CD8-positive, alpha-beta memory T cell (primary cell): ENCODE measurements around the gene DHPS. TPM values are rescaled to one million over a fixed set of nuclear protein-coding genes. Genes with fewer than 3 reads are reported as not detected.

Experiments
- CTCF ChIA-PET: fragments of 350-600 bp; sonication (Branson Sonifier 250); formaldehyde crosslinking; loops from one replicate; lab custom pipeline; 2021; ENCODE audit warnings: antibody characterized with exemption; lab: Charles Lee
- POLR2A ChIA-PET: fragments of 350-600 bp; sonication (Branson Sonifier 250); formaldehyde crosslinking; loops from one replicate; lab custom pipeline; 2021; ENCODE audit warnings: antibody characterized with exemption; lab: Charles Lee
- DNase-seq, 5 donors: peaks; one replicate each; pipeline versions ENCODE4 v3.0.0 to v3.0.0-alpha.2; 2020 to 2022; ENCODE audit warnings: mixed read lengths in 1 of 5
- H3K27ac ChIP-seq: one replicate; pipeline ENCODE4 v1.7.0; 2013; ENCODE audit warnings: low read depth, mild to moderate bottlenecking, low read length, moderate library complexity
- H3K27me3 ChIP-seq: 2 replicates; pipeline ENCODE4 v1.7.0; 2013; ENCODE audit warnings: low read length, mild to moderate bottlenecking; ENCODE audit not compliant: insufficient read depth, poor library complexity, severe bottlenecking
- H3K36me3 ChIP-seq: 2 replicates; pipeline ENCODE4 v1.7.0; 2013; ENCODE audit warnings: mild to moderate bottlenecking, low read length, moderate library complexity; ENCODE audit not compliant: insufficient read depth
- H3K4me1 ChIP-seq: 2 replicates; pipeline ENCODE4 v1.7.0; 2013; ENCODE audit warnings: mild to moderate bottlenecking, low read length, moderate library complexity; ENCODE audit not compliant: insufficient read depth
- H3K4me3 ChIP-seq: 2 replicates; pipeline ENCODE4 v1.7.0; 2013; ENCODE audit warnings: mild to moderate bottlenecking, low read length
- H3K9me3 ChIP-seq: 2 replicates; pipeline ENCODE4 v1.7.0; 2013; ENCODE audit warnings: mild to moderate bottlenecking, low read length
- H3K27ac Mint-ChIP-seq, 8 donors: one replicate each; pipeline ENCODE4 v1.8.0; 2020 to 2021; ENCODE audit warnings: mixed read lengths in 8 of 8, mild to moderate bottlenecking in 6 of 8, inconsistent platforms in 3 of 8, moderate library complexity in 3 of 8
- H3K27me3 Mint-ChIP-seq, 2 donors: one replicate each; pipeline ENCODE4 v1.8.0; 2020 to 2021; ENCODE audit warnings: mixed read lengths in 2 of 2, mild to moderate bottlenecking in 1 of 2, moderate library complexity in 1 of 2
- H3K36me3 Mint-ChIP-seq, 3 donors: one replicate each; pipeline ENCODE4 v1.8.0; 2020 to 2021; ENCODE audit warnings: mixed read lengths in 3 of 3, inconsistent platforms in 1 of 3, mild to moderate bottlenecking in 1 of 3
- H3K4me1 Mint-ChIP-seq, 3 donors: one replicate each; pipeline ENCODE4 v1.8.0; 2020 to 2021; ENCODE audit warnings: mixed read lengths in 3 of 3, inconsistent platforms in 1 of 3, mild to moderate bottlenecking in 1 of 3
- H3K4me3 Mint-ChIP-seq, 7 donors: one replicate each; pipeline ENCODE4 v1.8.0; 2020 to 2021; ENCODE audit warnings: mixed read lengths in 7 of 7, mild to moderate bottlenecking in 6 of 7, moderate library complexity in 4 of 7, inconsistent platforms in 2 of 7
- H3K9me3 Mint-ChIP-seq, 5 donors: one replicate each; pipeline ENCODE4 v1.8.0; 2020 to 2022; ENCODE audit warnings: mixed read lengths in 5 of 5, mild to moderate bottlenecking in 3 of 5, moderate library complexity in 2 of 5, inconsistent platforms in 1 of 5
- polyA plus RNA-seq: library from polyadenylated mRNA; unstranded; fragments of 300-500 nt; fragmentation: Illumina TruSeq; gene quantifications from one replicate; pipeline ENCODE4 v1.2.3, GENCODE V29; 2021
- total RNA-seq, 2 experiments: library from RNA; stranded (reverse); gene quantifications; one replicate each; pipeline ENCODE4 v1.2.3, GENCODE V29; 2021

DHPS gene
- total and polyA plus RNA-seq, 3 experiments from 2014 or later: 91.8 to 116 (median 113) TPM

- H3K9me3 Mint-ChIP-seq: no peaks in the 10 kb centered on the region
- POLR2A ChIA-PET: interaction anchor here (1.0 to 2.4 kb wide), 3 partner anchors 14 to 39 kb away, joined by 4 to 9 read pairs (median 9); partner anchors contain the start of genes DHPS and TRIR
- peaks cover 10 to 15% (median 12%) of the 10 kb centered on the region in 3 donors for H3K4me1 Mint-ChIP-seq
- H3K27me3 Mint-ChIP-seq: peaks cover 0 to 3% of the 10 kb centered on the region in 2 donors
- Histone ChIP-seq H3K27ac (no peak overlapping the region), H3K27me3 (no peaks in the 10 kb centered on the region), H3K36me3 (no peaks in the 10 kb centered on the region), H3K4me3 (peak overlapping the region; percentile 58), H3K4me1 (peaks cover 12% of the 10 kb centered on the region), H3K9me3 (no peaks in the 10 kb centered on the region)
- DNase-seq: no peak
- CTCF ChIA-PET: interaction anchor here (1.1 to 1.6 kb wide), 2 partner anchors 10 to 14 kb away, joined by 3 to 5 read pairs; partner anchors contain the start of gene DHPS
- peak overlapping the region in 5 of 8 donors; percentile 60 to 85 (median 71) for H3K27ac Mint-ChIP-seq
- H3K4me3 Mint-ChIP-seq: peak overlapping the region; percentile 64 to 98 (median 79)
- H3K36me3 Mint-ChIP-seq: peaks cover 0 to 10% (median 0%) of the 10 kb centered on the region in 3 donors
Observed at GRCh38 chr19:12695514-12695913, 13.8 kb upstream of the DHPS start.

- H3K27ac ChIP-seq: no peak overlapping the region
- CTCF ChIA-PET: interaction anchor here (1.1 to 1.6 kb wide), 2 partner anchors 9 to 13 kb away, joined by 3 to 5 read pairs; partner anchors contain the start of gene DHPS
- Mint-ChIP-seq H3K4me3 (peak overlapping the region in 6 of 7 donors; percentile 14 to 82 (median 46)), H3K4me1 (peaks cover 10 to 15% (median 12%) of the 10 kb centered on the region in 3 donors), H3K36me3 (peaks cover 0 to 8% (median 0%) of the 10 kb centered on the region in 3 donors), H3K27ac (peak overlapping the region in 1 of 8 donors; percentile 17), H3K9me3 (no peaks in the 10 kb centered on the region), H3K27me3 (peaks cover 0 to 3% of the 10 kb centered on the region in 2 donors)
- DNase-seq: no peak
- peak overlapping the region; percentile 58 for H3K4me3 ChIP-seq
- H3K4me1 ChIP-seq: peaks cover 12% of the 10 kb centered on the region
- no peaks in the 10 kb centered on the region for H3K27me3 ChIP-seq
- no peaks in the 10 kb centered on the region for H3K9me3 ChIP-seq
- no peaks in the 10 kb centered on the region for H3K36me3 ChIP-seq
- POLR2A ChIA-PET: no interaction called here
Observed at GRCh38 chr19:12695096-12695495, 13.4 kb upstream of the DHPS start.

GRCh38 chr19:12694641-12695040 is 13.0 kb upstream of the DHPS start:
- no peak for DNase-seq
- Histone ChIP-seq H3K27me3 (no peaks in the 10 kb centered on the region), H3K36me3 (no peaks in the 10 kb centered on the region), H3K4me1 (peaks cover 12% of the 10 kb centered on the region), H3K9me3 (no peaks in the 10 kb centered on the region), H3K4me3 (no peak overlapping the region), H3K27ac (no peak overlapping the region)
- CTCF ChIA-PET: interaction anchor here (1.1 kb wide), 1 partner anchor 9 kb away, joined by 3 read pairs; no protein-coding TSS in a partner anchor
- H3K36me3 Mint-ChIP-seq: peaks cover 0 to 7% (median 0%) of the 10 kb centered on the region in 3 donors
- peaks cover 10 to 15% (median 12%) of the 10 kb centered on the region in 3 donors for H3K4me1 Mint-ChIP-seq
- H3K27ac Mint-ChIP-seq: no peak overlapping the region
- POLR2A ChIA-PET: no interaction called here
- peak overlapping the region in 5 of 7 donors; percentile 43 to 82 (median 47) for H3K4me3 Mint-ChIP-seq
- peaks cover 0 to 3% of the 10 kb centered on the region in 2 donors for H3K27me3 Mint-ChIP-seq
- no peaks in the 10 kb centered on the region for H3K9me3 Mint-ChIP-seq

- peaks cover 0 to 3% of the 10 kb centered on the region in 2 donors for H3K27me3 Mint-ChIP-seq
- no peak overlapping the region for H3K27ac Mint-ChIP-seq
- ChIA-PET POLR2A (no interaction called here), CTCF (no interaction called here)
- no peaks in the 10 kb centered on the region for H3K9me3 ChIP-seq
- H3K9me3 Mint-ChIP-seq: no peaks in the 10 kb centered on the region
- peaks cover 12% of the 10 kb centered on the region for H3K4me1 ChIP-seq
- peaks cover 0 to 4% (median 0%) of the 10 kb centered on the region in 3 donors for H3K36me3 Mint-ChIP-seq
- no peak overlapping the region for H3K4me3 ChIP-seq
- no peaks in the 10 kb centered on the region for H3K36me3 ChIP-seq
- no peak overlapping the region for H3K4me3 Mint-ChIP-seq
- no peak for DNase-seq
- no peak overlapping the region for H3K27ac ChIP-seq
- peaks cover 8 to 11% (median 8%) of the 10 kb centered on the region in 3 donors for H3K4me1 Mint-ChIP-seq
- no peaks in the 10 kb centered on the region for H3K27me3 ChIP-seq
Observed at GRCh38 chr19:12692960-12693359, 11.3 kb upstream of the DHPS start.

DNA sequence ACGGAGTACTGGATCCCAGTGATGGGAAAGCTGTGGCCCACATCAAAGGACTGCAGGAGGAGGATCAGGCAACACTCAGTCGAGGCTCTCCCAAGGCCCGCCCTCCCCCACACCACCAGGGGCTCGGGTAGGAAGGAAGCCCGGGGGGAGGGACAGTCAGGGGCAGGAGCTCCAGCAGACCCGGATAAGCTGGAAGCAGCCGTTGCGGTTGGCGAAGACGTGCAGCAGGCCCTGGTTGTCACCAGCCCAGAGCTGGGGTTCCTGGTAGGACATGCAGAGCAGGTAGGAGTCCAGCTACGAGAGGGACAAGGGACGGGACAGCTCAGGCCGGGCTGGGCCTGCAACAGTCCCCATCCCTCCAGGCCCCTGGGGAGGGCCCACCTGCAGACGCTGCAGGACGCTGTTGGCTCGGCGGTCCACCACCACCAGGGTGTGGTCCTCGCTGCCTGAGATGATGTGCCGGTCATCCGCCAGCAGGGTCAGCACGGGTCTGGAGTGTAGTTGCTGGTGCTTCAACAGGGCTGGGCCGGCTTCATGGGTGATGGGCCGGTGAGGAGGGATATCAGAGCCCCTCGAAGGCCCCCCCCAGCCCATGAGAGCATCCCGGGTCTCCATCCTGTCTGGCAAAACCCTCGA is 8.0 kb upstream of the DHPS start:
- no peaks in the 10 kb centered on the region for H3K4me1 Mint-ChIP-seq
- ChIA-PET POLR2A (no interaction called here), CTCF (interaction anchor here (1.0 kb wide), 1 partner anchor 9 kb away, joined by 3 read pairs; no protein-coding TSS in a partner anchor)
- DNase-seq: no peak
- H3K4me1 ChIP-seq: no peaks in the 10 kb centered on the region
- H3K9me3 Mint-ChIP-seq: no peaks in the 10 kb centered on the region
- no peak overlapping the region for H3K27ac Mint-ChIP-seq
- no peaks in the 10 kb centered on the region for H3K27me3 ChIP-seq
- H3K36me3 Mint-ChIP-seq: peaks cover 0 to 1% (median 0%) of the 10 kb centered on the region in 3 donors
- no peaks in the 10 kb centered on the region for H3K27me3 Mint-ChIP-seq
- H3K4me3 ChIP-seq: no peak overlapping the region
- H3K27ac ChIP-seq: no peak overlapping the region
- no peaks in the 10 kb centered on the region for H3K9me3 ChIP-seq
- no peak overlapping the region for H3K4me3 Mint-ChIP-seq
- no peaks in the 10 kb centered on the region for H3K36me3 ChIP-seq

GRCh38 chr19:12689012-12689411 is 7.3 kb upstream of the DHPS start:
- no peaks in the 10 kb centered on the region for H3K4me1 ChIP-seq
- H3K4me3 ChIP-seq: no peak overlapping the region
- no peaks in the 10 kb centered on the region for H3K27me3 Mint-ChIP-seq
- no peak for DNase-seq
- CTCF ChIA-PET: interaction anchor here (1.0 kb wide), 1 partner anchor 8 kb away, joined by 3 read pairs; no protein-coding TSS in a partner anchor
- H3K27me3 ChIP-seq: no peaks in the 10 kb centered on the region
- H3K9me3 Mint-ChIP-seq: no peaks in the 10 kb centered on the region
- peaks cover 0 to under 1% (median 0%) of the 10 kb centered on the region in 3 donors for H3K4me1 Mint-ChIP-seq
- POLR2A ChIA-PET: no interaction called here
- no peak overlapping the region for H3K27ac Mint-ChIP-seq
- peaks cover 0 to 1% (median 0%) of the 10 kb centered on the region in 3 donors for H3K36me3 Mint-ChIP-seq
- H3K9me3 ChIP-seq: no peaks in the 10 kb centered on the region
- H3K4me3 Mint-ChIP-seq: no peak overlapping the region
- no peak overlapping the region for H3K27ac ChIP-seq
- no peaks in the 10 kb centered on the region for H3K36me3 ChIP-seq

DNA sequence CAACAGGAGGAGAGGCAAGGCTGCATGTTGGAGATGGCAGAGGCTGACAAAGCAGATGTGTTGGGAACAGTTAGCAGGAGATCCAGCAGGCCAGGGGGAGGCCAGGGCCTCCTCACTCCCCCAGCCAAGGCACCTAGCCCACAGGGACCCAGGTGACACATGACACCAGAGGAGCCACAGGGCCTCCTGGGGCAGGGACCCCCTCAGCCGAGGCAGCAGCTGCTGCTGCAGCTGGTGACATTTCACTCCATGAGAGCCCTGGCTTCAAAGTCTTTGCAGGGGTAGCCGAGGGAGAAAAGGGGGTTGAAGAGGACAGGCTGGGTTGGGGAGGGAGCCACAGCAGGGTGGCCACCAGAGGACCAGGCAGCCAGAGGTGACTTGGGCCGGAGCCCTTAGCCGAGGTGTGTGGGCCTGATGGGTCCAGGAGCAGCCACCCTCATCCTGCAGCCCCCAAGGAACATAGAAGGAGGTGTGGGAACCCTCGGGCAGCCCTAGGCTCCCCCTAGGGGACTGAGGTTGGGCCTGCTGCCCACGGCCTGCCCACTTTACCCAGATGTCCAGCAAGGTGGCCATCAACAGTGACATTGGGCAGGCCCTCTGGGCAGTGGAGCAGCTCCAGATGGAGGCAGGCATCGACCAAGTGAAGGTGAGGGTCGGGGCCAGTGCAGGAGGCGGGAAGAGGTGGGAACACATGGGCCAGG is 6.0 kb upstream of the DHPS start, which contains the start of gene GNG14:
GNG14 (plus strand) TSS at position 503 of the 701 bp plus-strand sequence; CDS start at position 554, 51 bp downstream.
- H3K27me3 Mint-ChIP-seq: no peaks in the 10 kb centered on the region
- H3K4me1 ChIP-seq: no peaks in the 10 kb centered on the region
- no peak within 1 kb of the TSS for H3K27ac ChIP-seq
- no peaks in the 10 kb centered on the region for H3K9me3 Mint-ChIP-seq
- peak within 1 kb of the TSS in 1 of 8 donors; percentile 65 for H3K27ac Mint-ChIP-seq
- no peaks in the 10 kb centered on the region for H3K27me3 ChIP-seq
- POLR2A ChIA-PET: interaction anchor here (0.5 to 0.6 kb wide), 2 partner anchors 47 to 145 kb away, joined by 3 read pairs; partner anchors contain the start of gene TRIR
- no peaks in the 10 kb centered on the region for H3K36me3 ChIP-seq
- H3K9me3 ChIP-seq: no peaks in the 10 kb centered on the region
- H3K4me1 Mint-ChIP-seq: peaks cover 0 to 4% (median 0%) of the 10 kb centered on the region in 3 donors
- CTCF ChIA-PET: no interaction called here
- DNase-seq: no peak
- no peak within 1 kb of the TSS for H3K4me3 ChIP-seq
- peaks cover 0 to 1% (median 0%) of the 10 kb centered on the region in 3 donors for H3K36me3 Mint-ChIP-seq
- no peak within 1 kb of the TSS for H3K4me3 Mint-ChIP-seq
